ENCODE measurements around the gene MB. TPM values are rescaled to one million over a fixed set of nuclear protein-coding genes. Genes with fewer than 3 reads are reported as not detected.
"Not testable (repeated sequence)": the region's sequence is repeated elsewhere in the genome, so short reads cannot be mapped to it uniquely, and the experiment has no call there.

MB gene
- total RNA-seq: 1 to 10 TPM; 1.4 to 2.6 TPM
- polyA plus RNA-seq (2013, experiment 1 of 2): 0.68 TPM
- polyA plus RNA-seq (2013, experiment 2 of 2): 1.1 TPM
- long read RNA-seq, experiment 1, partial matches to known transcripts: 0 of 1 reads
- long read RNA-seq, experiment 1, other reads (novel, unspliced or antisense): 0 of 1 reads
- long read RNA-seq, experiment 2, partial matches to known transcripts: 0 of 4 reads
- long read RNA-seq, experiment 2, other reads (novel, unspliced or antisense): 0 of 4 reads
- long read RNA-seq, experiment 3, partial matches to known transcripts: 0 of 6 reads
- long read RNA-seq, experiment 3, other reads (novel, unspliced or antisense): 1 of 6 reads
- long read RNA-seq, experiment 4, transcript MB-205 (4 exons, 582 nt): major isoform, 8 of 8 reads
- long read RNA-seq, experiment 4, partial matches to known transcripts: 0 of 8 reads
- long read RNA-seq, experiment 4, other reads (novel, unspliced or antisense): 0 of 8 reads

DNA sequence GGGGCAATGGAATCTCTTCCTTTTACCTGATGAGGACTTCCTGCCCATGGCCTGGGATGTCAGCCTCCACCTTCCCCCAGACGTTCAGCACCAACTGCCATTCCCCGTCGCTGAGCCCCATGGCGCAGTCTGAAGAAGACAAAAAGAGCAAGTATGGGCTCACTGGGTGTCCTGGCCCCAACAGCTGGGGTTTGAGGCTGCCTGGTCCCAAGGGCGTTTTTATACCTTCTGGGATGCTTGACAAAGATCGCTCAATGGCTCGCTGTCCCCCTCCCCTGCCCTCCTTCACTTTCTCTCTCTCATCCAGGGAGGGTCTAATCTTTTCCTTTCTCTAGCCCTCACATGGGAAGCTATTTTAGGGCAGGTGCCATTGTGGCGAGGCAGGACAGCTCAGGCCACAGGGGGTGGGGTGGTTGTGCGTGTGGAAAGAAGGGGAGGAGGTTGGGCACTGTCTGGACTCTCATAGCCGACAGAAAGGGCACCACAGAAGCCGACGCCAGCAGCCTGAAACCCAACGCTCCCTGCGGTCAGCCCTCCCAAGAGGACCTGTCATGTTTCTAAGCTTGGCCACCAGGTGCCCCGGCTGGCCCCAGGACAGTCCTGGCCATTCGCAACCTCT lies at the start of gene MB:
Gene MB (minus strand): TSS at position 193 of the 619 bp plus-strand sequence. CDS start 72 bp downstream, at position 121.
- Histone ChIP-seq H3K4me1 (ENCODE audit: control insufficient read depth, insufficient read depth, low read length) (no peaks in the 10 kb centered on the region), H3K9me3 (ENCODE audit: control insufficient read depth, low read length) (no peaks in the 10 kb centered on the region), H3K27ac (ENCODE audit: low read depth, low read length) (no peak within 1 kb of the TSS), H3K36me3 (ENCODE audit: control insufficient read depth, insufficient read depth, low read length) (no peaks in the 10 kb centered on the region), H3K9ac (ENCODE audit: extremely low read depth, low read length, poor library complexity, severe bottlenecking) (no peak within 1 kb of the TSS), H3K4me3 (ENCODE audit: low read length) (no peak within 1 kb of the TSS), H3K27me3 (ENCODE audit: control insufficient read depth, insufficient read depth, low read length, poor library complexity, severe bottlenecking) (peaks cover 9% of the 10 kb centered on the region)
- Mint-ChIP-seq H3K36me3 (ENCODE audit: low read depth) (no peaks in the 10 kb centered on the region), H3K27me3 (ENCODE audit: insufficient read depth) (no peaks in the 10 kb centered on the region), H3K4me1 (peaks cover under 1% of the 10 kb centered on the region), H3K9me3 (no peaks in the 10 kb centered on the region), H3K27ac (no peak within 1 kb of the TSS), H3K4me3 (no peak within 1 kb of the TSS)
- TF ChIP-seq, protein P1, sequence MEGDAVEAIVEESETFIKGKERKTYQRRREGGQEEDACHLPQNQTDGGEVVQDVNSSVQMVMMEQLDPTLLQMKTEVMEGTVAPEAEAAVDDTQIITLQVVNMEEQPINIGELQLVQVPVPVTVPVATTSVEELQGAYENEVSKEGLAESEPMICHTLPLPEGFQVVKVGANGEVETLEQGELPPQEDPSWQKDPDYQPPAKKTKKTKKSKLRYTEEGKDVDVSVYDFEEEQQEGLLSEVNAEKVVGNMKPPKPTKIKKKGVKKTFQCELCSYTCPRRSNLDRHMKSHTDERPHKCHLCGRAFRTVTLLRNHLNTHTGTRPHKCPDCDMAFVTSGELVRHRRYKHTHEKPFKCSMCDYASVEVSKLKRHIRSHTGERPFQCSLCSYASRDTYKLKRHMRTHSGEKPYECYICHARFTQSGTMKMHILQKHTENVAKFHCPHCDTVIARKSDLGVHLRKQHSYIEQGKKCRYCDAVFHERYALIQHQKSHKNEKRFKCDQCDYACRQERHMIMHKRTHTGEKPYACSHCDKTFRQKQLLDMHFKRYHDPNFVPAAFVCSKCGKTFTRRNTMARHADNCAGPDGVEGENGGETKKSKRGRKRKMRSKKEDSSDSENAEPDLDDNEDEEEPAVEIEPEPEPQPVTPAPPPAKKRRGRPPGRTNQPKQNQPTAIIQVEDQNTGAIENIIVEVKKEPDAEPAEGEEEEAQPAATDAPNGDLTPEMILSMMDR (conservative IDR thresholded peaks at IDR 0.05): no peak
- WGBS, 2 experiments (ENCODE audit: insufficient coverage in 1 of 2, insufficient read length in 1 of 2): 85 to 90% methylated on average over 14 to 16 of the region's 16 CpGs
- no peak for DNase-seq

DNA sequence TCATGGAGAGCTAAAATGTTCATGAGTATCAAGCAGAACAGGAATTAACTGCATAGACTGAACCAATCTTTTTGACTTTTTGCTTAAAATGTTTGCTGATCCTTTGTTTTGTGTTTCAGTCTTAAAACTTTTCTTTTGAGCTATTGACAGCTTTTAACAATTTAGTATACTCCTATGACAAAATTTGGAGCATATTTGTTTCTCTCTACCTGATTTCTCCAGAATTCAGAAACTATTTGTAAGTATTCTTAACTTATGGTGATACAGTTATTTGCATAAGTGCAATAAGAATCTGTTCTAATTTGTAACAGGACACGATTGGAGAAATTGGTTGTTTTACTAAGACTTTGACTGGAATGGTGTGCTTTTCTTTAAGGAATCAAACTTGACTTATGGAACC lies 49.6 kb upstream of the MB start:
- not testable (repeated sequence) for H3K4me1 Mint-ChIP-seq; H3K4me3 Mint-ChIP-seq; H3K27ac ChIP-seq (ENCODE audit: low read depth, low read length); DNase-seq; H3K27ac Mint-ChIP-seq; H3K9ac ChIP-seq (ENCODE audit: extremely low read depth, low read length, poor library complexity, severe bottlenecking); H3K4me1 ChIP-seq (ENCODE audit: control insufficient read depth, insufficient read depth, low read length); H3K36me3 ChIP-seq (ENCODE audit: control insufficient read depth, insufficient read depth, low read length); H3K4me3 ChIP-seq (ENCODE audit: low read length); H3K36me3 Mint-ChIP-seq (ENCODE audit: low read depth); H3K27me3 ChIP-seq (ENCODE audit: control insufficient read depth, insufficient read depth, low read length, poor library complexity, severe bottlenecking); H3K27me3 Mint-ChIP-seq (ENCODE audit: insufficient read depth)
- peaks cover 54% of the 10 kb centered on the region for H3K9me3 ChIP-seq (ENCODE audit: control insufficient read depth, low read length)
- peaks cover 50% of the 10 kb centered on the region for H3K9me3 Mint-ChIP-seq
- 57 to 78% methylated on average over 1 of the region's 1 CpG for WGBS, 2 experiments (ENCODE audit: insufficient coverage in 1 of 2, insufficient read length in 1 of 2)

DNA sequence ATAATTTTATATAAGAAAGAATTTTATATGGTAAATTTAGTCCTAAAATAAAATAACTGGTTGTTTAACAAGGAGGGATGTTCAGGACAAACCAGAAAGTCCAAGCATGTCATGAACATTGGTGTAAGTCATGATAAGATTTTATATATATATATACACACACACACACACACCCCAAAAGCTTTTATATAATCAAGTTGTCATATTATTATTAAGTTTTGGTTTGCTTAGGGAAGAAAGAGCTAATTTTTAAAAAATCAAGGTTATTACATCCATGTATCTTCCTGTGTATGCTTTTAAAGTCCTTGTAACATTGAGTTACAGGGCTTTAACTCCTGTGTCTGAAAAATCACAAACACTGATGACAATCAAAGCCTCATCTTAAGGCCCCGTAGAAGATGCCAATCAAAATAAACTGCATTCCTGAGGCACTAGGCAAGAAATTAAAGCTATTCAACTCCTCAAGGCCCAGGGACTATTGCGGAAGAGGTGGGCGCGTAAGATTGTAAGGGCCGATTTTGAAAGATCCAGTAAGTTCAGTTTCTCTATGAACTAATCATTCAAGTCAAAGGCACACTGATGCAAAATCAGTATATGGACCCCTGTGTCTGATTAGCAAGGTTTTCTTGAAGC lies 47.9 kb upstream of the MB start:
- TF ChIP-seq, protein P1 (conservative IDR thresholded peaks at IDR 0.05): no peak
- Histone ChIP-seq H3K27ac (ENCODE audit: low read depth, low read length) (no peak overlapping the region), H3K9me3 (ENCODE audit: control insufficient read depth, low read length) (peaks cover 58% of the 10 kb centered on the region), H3K4me3 (ENCODE audit: low read length) (peak overlapping the region; percentile 68), H3K36me3 (ENCODE audit: control insufficient read depth, insufficient read depth, low read length) (no peaks in the 10 kb centered on the region), H3K9ac (ENCODE audit: extremely low read depth, low read length, poor library complexity, severe bottlenecking) (no peak overlapping the region), H3K27me3 (ENCODE audit: control insufficient read depth, insufficient read depth, low read length, poor library complexity, severe bottlenecking) (no peaks in the 10 kb centered on the region), H3K4me1 (ENCODE audit: control insufficient read depth, insufficient read depth, low read length) (peaks cover 5% of the 10 kb centered on the region)
- H3K9me3 Mint-ChIP-seq: peaks cover 41% of the 10 kb centered on the region
- H3K4me3 Mint-ChIP-seq: no peak overlapping the region
- H3K36me3 Mint-ChIP-seq (ENCODE audit: low read depth): peaks cover 2% of the 10 kb centered on the region
- no peak overlapping the region for H3K27ac Mint-ChIP-seq
- H3K27me3 Mint-ChIP-seq (ENCODE audit: insufficient read depth): no peaks in the 10 kb centered on the region
- no peak for DNase-seq
- peaks cover 7% of the 10 kb centered on the region for H3K4me1 Mint-ChIP-seq
- 87 to 94% methylated on average over 3 to 5 of the region's 5 CpGs for WGBS, 2 experiments (ENCODE audit: insufficient coverage in 1 of 2, insufficient read length in 1 of 2)

Measured in endodermal cell (in vitro differentiated cells).